ENCODE measurements around the gene SNTA1.
A peak's percentile ranks its signal among the peaks of the same experiment; 100 is the strongest.
"Not testable (repeated sequence)": the region's sequence is repeated elsewhere in the genome, so short reads cannot be mapped to it uniquely, and the experiment has no call there.

SNTA1 gene

GRCh38 chr20:33443512-33444239 is at the start of gene SNTA1:
Gene SNTA1, minus strand, starts transcription at chr20:33443763. Its CDS starts 143 bp downstream, at chr20:33443620.
- peak; percentile 89 for DNase-seq (ENCODE audit: low spot score)

GRCh38 chr20:33490934-33491656 is 47.5 kb upstream of the SNTA1 start:
- no peak for DNase-seq (ENCODE audit: low spot score)

DNA sequence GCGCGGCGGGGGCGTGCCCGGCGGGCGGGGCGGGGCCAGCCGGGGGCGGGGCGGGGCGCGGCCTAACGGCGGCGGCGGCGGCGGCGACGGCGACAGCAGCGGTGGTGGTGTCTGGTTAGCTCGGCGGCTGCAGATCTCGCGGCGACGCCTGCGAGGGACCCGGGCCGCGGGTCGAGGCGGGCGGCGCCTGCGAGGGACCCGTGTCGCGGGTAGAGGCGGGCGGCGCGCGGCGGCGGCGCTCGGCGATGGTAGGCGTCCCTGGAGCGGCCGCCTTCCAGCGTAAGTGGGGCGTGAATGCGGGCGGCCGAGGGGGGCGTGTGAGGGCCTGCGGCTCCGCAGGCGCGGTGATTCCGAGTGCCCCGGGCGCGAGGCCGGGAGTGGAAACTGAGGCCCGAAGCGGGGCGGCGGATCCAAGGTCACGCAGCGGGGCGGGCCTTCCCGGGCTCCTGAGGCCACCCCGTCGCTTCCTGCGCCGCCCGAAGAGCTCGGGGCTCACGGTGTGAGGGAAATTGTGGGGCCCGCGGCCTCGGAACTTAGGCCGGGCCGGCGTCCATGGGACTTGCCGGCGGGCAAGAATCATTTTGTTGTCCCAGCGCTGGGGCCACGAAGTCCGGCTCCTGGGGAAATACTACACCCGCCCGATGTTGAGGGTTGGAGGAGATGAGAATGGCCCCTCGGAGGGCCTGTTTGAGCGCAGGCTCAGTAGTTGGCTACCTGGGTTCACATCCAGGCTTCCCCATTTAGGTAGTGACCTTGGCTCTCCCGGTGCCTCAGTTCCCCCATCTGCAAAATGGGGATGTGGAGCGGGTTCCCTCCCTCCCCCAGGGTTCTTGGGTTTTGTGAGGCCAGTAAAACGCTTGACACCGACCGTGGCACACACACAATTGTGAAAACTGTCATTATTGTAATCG is 46.7 kb upstream of the SNTA1 start, which contains the start of gene CBFA2T2:
TSS of gene CBFA2T2 (plus strand) at position 74 of the 911 bp plus-strand sequence. CDS start at position 246, 172 bp downstream.
- peak; percentile 6 for DNase-seq (ENCODE audit: low spot score)

DNA sequence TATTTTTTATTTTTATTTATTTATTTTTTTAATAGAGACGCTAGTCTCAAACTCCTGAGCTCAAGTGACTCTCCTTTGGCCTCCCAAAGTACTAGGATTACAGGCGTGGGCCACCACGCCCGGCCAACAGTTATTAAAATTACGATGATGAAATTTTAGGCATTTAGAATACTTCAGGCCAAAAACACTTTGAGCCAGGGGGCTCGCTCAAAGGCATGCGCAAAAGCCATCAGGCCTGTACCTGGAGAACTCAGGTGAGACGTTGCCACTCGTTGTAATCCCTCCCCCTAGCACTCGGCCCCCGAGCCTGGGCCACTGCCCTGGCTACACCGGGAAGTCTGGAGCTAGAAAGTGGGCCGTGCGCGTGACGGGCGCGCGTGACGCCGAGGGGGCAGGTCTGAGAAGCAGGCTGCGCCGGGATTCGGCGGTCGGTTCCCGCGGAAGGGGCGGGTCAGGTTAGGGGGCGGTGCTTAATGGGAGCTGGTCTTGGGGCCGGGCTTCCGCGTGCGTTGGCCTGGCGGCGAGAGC is 46.0 kb upstream of the SNTA1 start:
- DNase-seq (ENCODE audit: low spot score): peak; percentile 99

- not testable (repeated sequence) for DNase-seq (ENCODE audit: low spot score)
Observed at GRCh38 chr20:33488661-33489494, 45.3 kb upstream of the SNTA1 start.

DNA sequence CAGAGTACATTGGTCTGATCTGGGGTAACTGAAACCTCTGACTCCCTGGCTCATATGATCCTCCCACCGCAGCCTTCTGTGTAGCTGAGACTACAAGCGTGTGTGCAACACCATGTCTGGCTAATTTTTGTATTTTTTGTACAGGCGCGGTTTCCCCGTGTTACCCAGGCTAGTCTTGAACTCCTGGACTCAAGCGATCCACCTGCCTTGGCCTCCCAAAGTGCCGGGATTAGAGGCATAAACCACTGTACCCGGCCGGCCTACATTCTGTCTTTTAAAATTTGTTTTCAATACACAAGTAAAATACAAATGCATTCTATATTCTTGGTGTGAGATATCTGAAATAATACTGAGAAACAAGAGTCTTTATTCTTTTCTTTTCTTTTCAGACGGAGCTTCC is 44.6 kb upstream of the SNTA1 start:
- DNase-seq (ENCODE audit: low spot score): no peak

DNA sequence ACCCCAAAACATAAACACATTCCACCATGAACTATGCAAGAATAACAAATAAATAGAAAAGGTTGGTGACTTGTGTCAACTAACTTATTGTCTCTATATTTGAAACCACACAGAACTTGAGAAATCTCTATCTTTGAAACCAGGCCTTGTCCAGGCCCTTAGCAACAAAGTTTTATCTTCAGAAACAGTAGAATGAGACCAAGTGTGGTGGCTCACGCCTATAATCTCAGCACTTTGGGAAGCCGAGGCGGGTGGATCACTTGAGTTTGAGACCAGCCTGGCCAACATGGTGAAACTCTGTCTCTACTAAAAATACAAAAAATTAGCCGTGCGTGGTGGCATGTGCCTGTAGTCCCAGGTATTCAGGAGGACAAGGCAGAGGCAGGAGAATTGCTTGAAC is 39.6 kb upstream of the SNTA1 start:
- DNase-seq (ENCODE audit: low spot score): not testable (repeated sequence)

DNA sequence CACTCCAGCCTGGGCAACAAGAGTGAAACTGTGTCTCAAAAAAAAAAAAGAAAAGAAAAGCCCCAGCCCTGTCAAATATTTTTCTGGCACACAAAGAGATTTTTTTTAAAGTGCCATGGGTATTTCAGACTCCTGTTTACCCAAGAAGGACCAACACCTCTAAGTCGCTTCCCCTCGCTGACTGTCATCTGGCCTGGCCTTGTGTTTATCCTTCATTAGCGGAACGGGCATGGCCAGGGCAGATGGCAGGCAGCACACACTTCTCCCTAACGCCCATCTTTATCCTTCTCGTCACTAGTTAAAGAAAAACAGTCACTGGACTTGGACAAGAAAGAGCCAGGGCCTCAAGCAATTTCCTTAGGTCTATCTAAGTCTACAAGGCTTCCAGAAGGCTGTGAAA is 39.0 kb upstream of the SNTA1 start:
- DNase-seq (ENCODE audit: low spot score): no peak

DNA sequence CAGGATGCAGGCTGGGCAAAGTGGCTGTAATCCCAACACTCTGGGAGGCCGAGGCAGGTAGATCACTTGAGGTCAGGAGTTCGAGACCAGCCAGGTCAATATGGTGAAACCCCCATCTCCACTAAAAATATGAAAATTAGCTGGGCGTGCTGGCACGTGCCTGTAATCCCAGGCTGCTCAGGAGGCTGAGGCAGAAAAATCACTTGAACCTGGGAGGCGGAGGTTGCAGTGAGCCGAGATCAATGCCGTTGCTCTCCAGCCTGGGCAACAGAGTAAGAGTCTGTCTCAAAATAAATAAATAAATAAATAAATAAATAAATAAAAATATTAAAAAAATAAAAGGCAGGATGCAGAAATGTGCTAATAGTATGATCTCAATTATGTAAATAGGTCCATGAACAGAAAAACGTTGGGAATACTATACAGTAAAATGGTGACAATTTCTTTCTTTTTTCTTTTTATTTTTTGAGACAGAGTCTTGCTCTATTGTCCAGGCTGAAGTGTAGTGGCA is 37.9 kb upstream of the SNTA1 start:
- no peak for DNase-seq (ENCODE audit: low spot score)

DNA sequence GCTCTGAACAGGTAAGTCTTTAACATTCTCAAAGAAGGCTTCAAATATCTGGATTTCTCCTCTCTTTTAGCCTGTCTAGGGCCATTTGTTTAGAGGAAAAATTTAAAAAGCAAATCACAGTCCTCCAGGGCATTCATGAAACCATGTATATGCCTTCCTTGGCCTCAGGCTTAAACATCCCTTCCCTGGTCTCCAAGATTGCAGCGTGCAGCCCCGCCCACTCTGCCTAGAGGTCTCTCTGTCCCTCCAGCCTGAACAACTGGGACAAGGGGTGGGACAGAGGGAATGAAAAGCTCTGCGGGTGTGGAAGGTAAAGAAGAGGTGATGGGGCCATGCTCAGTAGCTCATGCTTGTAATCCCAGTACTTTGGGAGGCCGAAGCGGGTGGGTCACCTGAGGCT is 36.5 kb upstream of the SNTA1 start:
- DNase-seq (ENCODE audit: low spot score): no peak

GRCh38 chr20:33477386-33478234 is 34.0 kb upstream of the SNTA1 start:
- no peak for DNase-seq (ENCODE audit: low spot score)

GRCh38 chr20:33475381-33476152 is 32.0 kb upstream of the SNTA1 start:
- no peak for DNase-seq (ENCODE audit: low spot score)

DNA sequence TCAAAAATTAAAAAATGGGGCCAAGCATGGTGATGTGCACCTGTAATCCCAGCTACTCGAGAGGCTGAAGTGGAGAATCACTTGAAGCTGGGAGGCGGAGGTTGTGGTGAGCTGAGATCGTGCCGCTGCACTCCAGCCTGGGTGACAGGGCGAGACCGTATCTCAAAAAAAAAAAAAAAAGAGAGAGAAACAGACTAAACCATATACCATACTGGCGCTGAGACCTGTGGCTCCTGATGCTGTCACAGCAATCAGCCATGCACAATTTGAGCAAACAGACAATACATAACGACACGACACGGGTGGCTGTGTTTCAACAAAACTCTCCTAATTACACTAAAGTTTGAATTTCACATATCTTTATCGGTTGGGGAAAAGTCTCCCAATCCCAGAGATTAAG is 31.4 kb upstream of the SNTA1 start:
- no peak for DNase-seq (ENCODE audit: low spot score)

DNA sequence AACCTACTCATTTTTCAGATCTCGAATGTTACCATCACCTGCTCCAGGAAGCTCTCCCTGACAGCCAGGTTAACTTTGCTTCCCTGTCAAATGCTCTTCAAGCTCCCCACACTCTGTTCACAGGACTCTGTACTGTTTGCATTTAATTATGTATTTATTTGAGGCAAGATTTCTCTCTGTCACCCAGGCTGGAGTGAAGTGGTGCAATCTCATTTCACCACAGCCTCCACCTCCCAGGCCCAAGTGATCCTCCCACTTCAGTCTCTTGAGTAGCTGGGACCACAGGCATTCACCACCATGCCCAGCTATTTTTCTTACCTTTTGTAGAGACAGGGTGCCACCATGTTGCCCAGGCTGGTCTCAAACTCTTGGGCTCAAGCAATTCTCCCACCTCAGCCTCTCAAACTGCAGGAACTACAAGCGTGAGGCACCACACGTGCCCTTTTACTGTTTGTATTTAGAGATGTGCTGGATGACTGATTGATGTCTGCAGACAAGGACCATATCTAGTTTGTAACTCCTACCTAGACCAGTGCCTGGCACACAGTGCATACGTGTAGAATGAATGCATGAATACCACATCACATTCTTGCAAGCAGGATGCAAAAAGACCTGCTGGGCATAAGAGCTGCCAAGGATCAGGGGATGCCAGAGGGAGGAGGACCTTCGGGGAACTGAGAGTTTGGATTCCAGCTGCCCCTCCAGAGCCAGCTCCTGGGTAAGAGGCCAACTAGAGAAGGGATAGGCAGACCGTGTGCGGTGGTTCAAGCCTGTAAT is 30.7 kb upstream of the SNTA1 start:
- no peak for DNase-seq (ENCODE audit: low spot score)

GRCh38 chr20:33472868-33473435 is 29.4 kb upstream of the SNTA1 start:
- no peak for DNase-seq (ENCODE audit: low spot score)

GRCh38 chr20:33470866-33471265 is 27.3 kb upstream of the SNTA1 start:
- DNase-seq (ENCODE audit: low spot score): no peak

- DNase-seq (ENCODE audit: low spot score): no peak
Observed at GRCh38 chr20:33470457-33470856, 26.9 kb upstream of the SNTA1 start.

GRCh38 chr20:33466303-33466646 is 22.7 kb upstream of the SNTA1 start:
- DNase-seq (ENCODE audit: low spot score): no peak
